Endothelial cell of umbilical vein (primary cell): ENCODE results near the gene GOLT1B.

ENCODE experiments used
- CTCF ChIP-seq, 2 donors: IDR thresholded peaks; 1 replicate in 1 of 2; 2 replicates in 1 of 2; pipeline ENCODE4 v1.5.1; 2011; ENCODE audit warnings: low read length in 2 of 2, mild to moderate bottlenecking in 2 of 2, moderate library complexity in 2 of 2, control low read depth in 1 of 2, inconsistent platforms in 1 of 2, low read depth in 1 of 2; ENCODE audit not compliant: insufficient read depth in 1 of 2; ENCODE audit errors: extremely low read depth in 1 of 2
- EZH2 ChIP-seq: IDR thresholded peaks from 2 replicates; pipeline ENCODE4 v1.6.1; 2012; ENCODE audit warnings: borderline replicate concordance, low read depth, mild to moderate bottlenecking, moderate library complexity, low read length, inconsistent platforms; ENCODE audit not compliant: severe bottlenecking
- FOS ChIP-seq: IDR thresholded peaks from 2 replicates; pipeline ENCODE4 v1.6.1; 2011; ENCODE audit warnings: mild to moderate bottlenecking, low read length, moderate library complexity, borderline replicate concordance; ENCODE audit not compliant: insufficient read depth
- GATA2 ChIP-seq: IDR thresholded peaks from 2 replicates; pipeline ENCODE4 v1.7.0; 2011; ENCODE audit warnings: low read depth, mild to moderate bottlenecking, moderate library complexity, mixed read lengths, low read length; ENCODE audit not compliant: insufficient read length, insufficient read depth
- JUN ChIP-seq: IDR thresholded peaks from 2 replicates; pipeline ENCODE4 v1.6.1; 2011; ENCODE audit warnings: borderline replicate concordance, low read depth; ENCODE audit not compliant: insufficient read length, insufficient read depth
- MAX ChIP-seq: IDR thresholded peaks from 2 replicates; pipeline ENCODE4 v1.6.1; 2011; ENCODE audit not compliant: insufficient read depth, insufficient read length
- MYC ChIP-seq: IDR thresholded peaks from one replicate; pipeline ENCODE4 v1.6.1; 2011; ENCODE audit warnings: mild to moderate bottlenecking, low read depth, low read length
- POLR2A ChIP-seq: IDR thresholded peaks from 2 replicates; pipeline ENCODE4 v1.6.1; 2012; ENCODE audit warnings: low read depth, mild to moderate bottlenecking, control low read depth, low read length
- POLR2AphosphoS5 ChIP-seq: IDR thresholded peaks from 2 replicates; pipeline ENCODE4 v1.6.1; 2012; ENCODE audit warnings: low read depth, mild to moderate bottlenecking, control low read depth, low read length, moderate library complexity; ENCODE audit not compliant: insufficient read depth

GRCh38 chr12:21546716-21547115 lies 45.1 kb downstream of the GOLT1B start:
- TF ChIP-seq POLR2A (no peak), CTCF (IDR thresholded peaks at IDR 0.05; ENCODE audit: extremely low read depth in 1 of 2, insufficient read depth in 1 of 2, low read depth in 1 of 2, low read length in 2 of 2) (no peak), EZH2 (no peak), MYC (no peak), MAX (no peak), POLR2AphosphoS5 (no peak), JUN (no peak), FOS (no peak), GATA2 (no peak)
